DOHH2 (cell line): ENCODE data around the gene IMPG1.

ENCODE experiments used
- CTCF ChIP-seq: fragments of 200-600 bp; sonication (generic); IDR thresholded peaks from one replicate; pipeline ENCODE4 v1.5.1; 2014; ENCODE audit warnings: antibody characterized with exemption, mild to moderate bottlenecking, low read depth, low read length; ENCODE audit not compliant: poor library complexity, severe bottlenecking
- EZH2phosphoT487 ChIP-seq: fragments of 200-600 bp; sonication (generic); IDR thresholded peaks from 2 replicates; pipeline ENCODE4 v1.6.1; 2017; ENCODE audit warnings: borderline replicate concordance, mild to moderate bottlenecking, antibody characterized with exemption, low read length, moderate library complexity, mixed read lengths

- TF ChIP-seq CTCF (no peak), EZH2phosphoT487 (no peak)
These were observed 28.8 kb downstream of the IMPG1 start for GRCh38 chr6:76043690-76044089.
